DMS79 treated with DMSO at 0.1 percent for 48 hours (cell line): Measurements from ENCODE around the gene SLC4A5.

Experiments
- DNase-seq: peaks from one replicate; lab custom pipeline; 2025; lab: John Stamatoyannopoulos, UW

SLC4A5 gene, protein sequence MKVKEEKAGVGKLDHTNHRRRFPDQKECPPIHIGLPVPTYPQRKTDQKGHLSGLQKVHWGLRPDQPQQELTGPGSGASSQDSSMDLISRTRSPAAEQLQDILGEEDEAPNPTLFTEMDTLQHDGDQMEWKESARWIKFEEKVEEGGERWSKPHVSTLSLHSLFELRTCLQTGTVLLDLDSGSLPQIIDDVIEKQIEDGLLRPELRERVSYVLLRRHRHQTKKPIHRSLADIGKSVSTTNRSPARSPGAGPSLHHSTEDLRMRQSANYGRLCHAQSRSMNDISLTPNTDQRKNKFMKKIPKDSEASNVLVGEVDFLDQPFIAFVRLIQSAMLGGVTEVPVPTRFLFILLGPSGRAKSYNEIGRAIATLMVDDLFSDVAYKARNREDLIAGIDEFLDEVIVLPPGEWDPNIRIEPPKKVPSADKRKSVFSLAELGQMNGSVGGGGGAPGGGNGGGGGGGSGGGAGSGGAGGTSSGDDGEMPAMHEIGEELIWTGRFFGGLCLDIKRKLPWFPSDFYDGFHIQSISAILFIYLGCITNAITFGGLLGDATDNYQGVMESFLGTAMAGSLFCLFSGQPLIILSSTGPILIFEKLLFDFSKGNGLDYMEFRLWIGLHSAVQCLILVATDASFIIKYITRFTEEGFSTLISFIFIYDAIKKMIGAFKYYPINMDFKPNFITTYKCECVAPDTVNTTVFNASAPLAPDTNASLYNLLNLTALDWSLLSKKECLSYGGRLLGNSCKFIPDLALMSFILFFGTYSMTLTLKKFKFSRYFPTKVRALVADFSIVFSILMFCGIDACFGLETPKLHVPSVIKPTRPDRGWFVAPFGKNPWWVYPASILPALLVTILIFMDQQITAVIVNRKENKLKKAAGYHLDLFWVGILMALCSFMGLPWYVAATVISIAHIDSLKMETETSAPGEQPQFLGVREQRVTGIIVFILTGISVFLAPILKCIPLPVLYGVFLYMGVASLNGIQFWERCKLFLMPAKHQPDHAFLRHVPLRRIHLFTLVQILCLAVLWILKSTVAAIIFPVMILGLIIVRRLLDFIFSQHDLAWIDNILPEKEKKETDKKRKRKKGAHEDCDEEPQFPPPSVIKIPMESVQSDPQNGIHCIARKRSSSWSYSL

DNA sequence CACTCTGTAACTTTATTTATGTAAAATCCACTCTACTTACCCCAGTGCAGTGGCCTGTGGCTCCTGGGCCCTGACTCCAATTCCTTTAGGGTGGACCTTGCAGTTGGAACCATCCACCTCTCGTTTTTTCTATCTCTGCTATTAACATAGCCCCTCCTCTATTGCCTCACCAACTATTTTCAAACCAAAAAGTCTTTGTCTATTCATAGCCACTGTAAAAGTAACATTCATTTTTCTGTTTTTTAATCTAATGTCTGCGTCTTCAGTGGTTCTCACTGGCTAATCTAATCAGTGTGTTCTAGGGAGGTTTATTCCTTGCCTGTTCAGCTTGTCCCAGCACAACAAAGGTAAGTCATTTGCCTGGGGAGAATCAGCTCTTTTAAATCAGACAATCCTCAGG is at the start of gene SLC4A5:
TSS of gene SLC4A5 (minus strand) at position 101 of the 400 bp plus-strand sequence. CDS start 28,393 bp downstream, outside the sequence.
- no peak for DNase-seq

DNA sequence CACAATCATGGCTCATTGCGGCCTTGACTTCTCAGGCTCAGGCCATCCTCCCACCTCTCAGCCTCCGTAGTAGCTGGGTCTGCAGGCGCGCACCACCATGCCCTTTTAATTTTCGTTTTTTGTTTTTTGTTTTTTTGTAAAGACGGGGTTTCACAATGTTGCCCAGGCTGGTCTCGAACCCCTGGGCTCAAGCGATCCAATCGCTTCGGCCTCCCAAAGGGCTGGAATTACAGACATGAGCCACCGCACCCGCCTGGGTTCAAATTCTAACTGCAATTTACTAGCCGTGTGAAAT is 49.2 kb upstream of the SLC4A5 start:
- no peak for DNase-seq

DNA sequence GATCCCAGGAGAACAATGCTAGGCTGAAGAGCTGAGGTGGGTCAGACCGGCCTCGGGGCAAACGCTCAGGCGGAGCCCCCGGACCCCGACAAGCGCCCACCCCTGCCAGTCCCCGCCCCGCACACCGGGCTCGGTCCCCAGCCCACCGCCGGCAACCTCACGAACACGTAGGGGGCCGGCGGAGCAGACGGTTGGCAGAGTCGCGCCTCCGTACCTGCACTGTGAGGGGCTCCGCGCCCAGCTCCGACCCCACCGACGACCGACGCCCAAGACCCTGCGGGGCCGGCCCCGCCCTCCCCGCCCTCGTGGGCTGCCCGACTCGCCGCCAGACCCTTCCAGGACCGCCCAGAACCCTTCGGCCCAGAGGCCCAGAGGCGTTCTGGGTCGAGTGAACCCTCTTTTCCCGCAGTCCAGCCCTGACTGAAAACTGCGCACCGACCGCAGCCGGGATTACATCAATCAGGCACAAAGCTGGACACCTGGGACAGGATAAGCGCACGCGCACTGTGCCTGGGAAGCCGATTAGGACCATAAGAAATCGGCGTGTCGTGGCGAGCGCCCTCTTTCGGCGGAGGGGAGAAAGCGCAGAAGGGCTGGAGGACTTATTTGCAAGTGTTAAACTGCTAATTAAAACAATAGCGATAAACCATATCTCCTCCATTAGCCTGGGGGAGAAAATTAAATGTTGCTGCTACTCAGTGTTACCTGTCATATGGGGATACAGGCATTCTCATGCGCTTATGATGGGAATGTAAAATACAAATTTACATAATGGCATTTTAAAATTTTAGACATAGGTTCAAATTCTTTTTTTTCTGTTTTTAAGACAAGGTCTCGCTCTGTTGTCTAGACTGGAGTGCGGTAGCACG is 48.6 kb upstream of the SLC4A5 start:
- DNase-seq, result peak; percentile 89

DNA sequence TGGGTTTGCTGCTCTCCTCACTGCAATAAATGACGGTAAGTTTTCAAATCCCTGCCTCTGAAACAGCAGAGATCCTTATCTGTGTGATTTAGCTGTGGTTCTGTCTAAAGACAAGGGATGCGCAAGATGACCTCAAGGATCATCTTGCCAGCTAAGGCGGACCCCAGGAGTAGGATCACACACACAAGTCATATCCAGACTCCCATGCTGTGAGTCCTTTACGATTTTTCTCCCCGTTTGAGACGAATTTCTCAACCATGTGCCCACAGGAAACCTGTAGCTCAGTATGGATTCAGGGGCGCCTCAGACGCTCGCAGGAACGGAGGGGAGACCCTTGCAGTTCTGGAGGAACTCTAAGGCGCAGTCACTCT is 48.0 kb upstream of the SLC4A5 start:
- peak; percentile 54 for DNase-seq

DNA sequence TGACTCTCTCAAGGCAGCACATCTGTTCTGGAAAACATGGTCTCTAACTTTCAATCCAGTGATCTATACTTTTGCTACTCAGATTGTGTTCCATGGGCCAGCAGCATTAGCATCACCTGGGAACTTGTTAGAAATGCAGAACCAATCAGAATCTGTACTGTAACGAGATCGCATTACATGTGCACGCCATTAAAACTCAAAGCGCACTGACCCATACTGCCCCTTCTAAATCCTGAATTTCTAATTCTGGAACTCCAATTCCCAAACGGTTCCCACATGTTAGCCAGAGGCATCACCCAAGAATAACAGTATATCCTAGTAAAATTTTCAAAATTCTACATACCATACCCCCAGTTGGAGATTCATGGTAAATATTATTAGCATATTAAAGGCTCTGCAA is 47.4 kb upstream of the SLC4A5 start:
- DNase-seq, result no peak

DNA sequence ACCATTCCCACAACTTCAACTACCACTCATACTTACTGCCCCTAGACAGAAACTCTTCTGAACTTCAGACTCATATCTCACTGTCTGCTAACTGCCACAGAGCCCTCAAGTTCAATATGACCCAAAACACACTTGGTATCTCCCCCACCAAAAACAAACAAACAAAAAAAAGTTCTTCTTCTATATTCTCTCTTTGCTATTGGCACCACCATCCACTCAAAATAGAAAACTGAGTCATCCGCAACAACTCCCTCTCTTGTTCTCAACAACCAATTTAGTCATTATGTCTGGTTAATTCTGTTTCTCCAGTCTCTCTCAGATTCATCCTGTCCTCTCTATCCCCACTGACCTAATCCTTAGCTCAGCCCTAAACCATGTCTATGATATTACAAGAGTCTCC is 44.1 kb upstream of the SLC4A5 start:
- no peak for DNase-seq

DNA sequence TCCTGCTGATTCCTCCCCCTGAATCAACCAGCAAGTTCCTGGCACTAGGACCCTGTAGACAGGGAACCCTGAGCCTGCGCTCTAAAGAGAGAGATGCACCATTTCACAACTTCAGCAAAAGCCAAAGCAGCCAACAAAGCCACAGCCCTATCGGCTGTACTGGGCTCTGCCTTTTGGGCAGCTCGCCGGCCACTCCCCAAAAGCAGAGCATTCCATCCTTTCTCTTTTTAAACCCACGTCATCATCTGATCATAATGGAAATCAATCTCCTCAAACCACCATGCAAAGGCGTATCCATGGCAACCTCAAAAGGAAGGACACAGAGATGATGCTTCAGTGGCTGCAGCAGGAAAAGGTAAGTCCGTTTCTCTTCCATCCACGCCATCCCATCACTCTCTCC is 42.2 kb upstream of the SLC4A5 start:
- no peak for DNase-seq

DNA sequence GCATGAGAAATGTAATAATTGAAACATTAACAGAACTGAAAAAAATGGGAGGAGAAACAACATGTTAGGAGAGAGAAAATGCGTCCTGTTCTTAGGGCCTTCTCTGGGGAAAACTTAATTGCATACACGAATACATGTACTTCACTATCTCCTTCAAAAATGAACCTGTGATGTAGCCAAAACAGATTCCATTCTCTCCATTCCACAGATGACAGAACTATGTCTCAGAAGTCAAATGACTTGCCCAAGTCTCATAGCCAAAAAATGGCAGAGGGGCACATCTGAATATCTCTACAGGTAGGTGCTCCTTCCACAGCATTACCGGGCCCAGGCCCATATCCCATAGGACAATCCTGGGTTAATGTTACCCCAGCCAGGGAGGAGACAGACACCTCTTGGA is 40.8 kb upstream of the SLC4A5 start:
- DNase-seq, result no peak

DNA sequence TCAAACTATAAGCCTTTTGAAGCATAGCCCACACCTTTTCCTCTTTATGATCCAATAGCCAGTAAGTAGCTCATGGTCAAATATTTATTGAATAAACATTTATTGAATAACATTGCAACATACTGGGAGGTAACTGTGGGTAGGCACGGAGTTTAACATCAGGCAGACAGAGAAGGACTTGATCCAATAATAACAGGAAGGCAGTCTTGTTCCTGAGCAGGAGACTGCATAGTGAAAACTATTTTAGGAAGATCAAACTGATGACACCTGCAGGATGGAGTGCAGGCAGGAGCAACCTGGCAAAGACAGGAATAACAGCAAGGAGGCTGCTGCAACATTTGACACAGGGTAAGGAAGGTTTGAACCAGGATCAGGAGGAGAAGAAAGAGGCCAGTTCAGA is 40.0 kb upstream of the SLC4A5 start:
- no peak for DNase-seq

DNA sequence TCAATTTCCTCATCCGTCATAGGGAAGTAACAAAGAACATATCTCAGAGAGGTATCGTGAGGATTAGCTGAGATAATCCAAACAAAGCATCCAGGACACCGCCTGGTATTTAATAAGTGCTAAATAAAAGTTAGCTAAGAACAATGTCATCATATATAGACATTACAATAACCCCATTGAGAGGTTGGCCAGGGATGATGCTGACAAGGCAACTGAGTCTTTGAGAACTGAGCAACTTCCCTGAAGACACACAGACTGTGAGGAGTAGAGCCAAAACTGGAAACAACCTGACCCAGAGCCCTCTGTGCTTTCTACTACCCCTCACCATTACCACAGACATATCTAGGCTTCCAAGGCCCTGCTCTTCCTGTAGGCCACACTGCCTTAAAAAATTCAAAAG is 38.5 kb upstream of the SLC4A5 start:
- DNase-seq, result no peak

DNA sequence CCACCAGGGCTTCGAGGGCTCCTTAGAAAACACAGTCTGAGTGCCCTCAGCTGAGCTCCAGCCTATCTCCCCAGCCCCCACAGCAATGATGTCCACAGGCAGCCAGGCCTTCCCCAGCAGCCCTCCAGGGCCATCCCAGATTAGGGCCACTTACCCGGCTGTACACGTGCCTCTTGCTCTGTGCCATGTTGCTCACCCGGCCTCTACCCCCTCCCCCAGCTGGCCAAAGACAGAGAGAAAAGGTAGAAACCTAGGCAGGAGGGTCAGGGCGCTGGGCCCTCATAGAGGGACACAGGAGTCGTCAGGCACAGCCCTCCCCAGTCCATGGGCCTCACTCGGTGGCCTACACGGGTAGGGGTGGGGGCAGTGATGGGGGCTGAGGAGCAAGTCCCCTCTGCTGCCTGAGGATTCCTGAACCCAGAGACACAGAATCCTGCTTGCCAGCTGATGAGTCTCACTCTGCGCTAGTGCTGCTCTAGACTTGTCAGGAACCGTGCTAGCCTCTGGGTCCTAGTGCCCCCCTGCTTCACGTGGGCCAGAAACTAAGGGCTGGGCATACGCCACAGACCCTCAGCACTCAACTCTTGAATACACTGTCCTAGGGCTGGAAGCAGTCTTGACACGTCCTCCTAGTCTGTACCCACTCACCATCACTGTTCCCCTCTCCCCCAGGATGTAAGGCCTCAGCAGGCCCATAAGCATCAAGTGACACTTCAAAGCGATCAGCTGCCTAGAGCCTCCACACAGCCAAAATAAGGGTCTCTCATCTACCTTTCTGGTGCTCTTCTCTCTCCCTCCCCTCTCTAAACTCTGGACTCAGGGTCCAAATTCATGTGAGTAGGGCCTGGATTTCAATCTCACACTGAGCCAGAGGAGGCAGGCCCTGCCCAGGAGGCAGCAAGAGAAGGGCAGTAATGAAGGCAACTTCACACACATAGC is 36.9 kb upstream of the SLC4A5 start, which contains the start of gene DCTN1:
TSS of gene DCTN1 (minus strand) at position 461 of the 939 bp plus-strand sequence. CDS start at position 187, 274 bp downstream.
- peak; percentile 26 for DNase-seq

DNA sequence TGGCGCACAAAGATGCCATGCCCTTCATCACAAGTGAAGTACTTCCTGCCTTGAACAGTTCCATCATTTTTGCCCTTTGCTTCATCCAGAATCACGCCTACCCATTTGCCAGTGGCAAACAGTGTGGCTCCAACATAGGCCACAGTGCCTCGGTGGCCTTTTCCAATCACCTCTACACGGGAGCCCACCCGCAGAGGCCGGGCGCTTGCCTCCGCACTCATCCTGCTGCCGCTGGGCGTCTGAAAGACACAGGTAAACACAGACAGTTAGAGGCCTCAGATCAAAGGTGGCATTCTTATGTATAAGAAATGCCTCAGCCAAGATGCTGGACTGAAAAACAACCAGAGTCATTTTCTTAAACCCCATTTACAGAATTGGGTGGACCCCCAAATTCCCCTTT is 34.8 kb upstream of the SLC4A5 start:
- DNase-seq, result no peak

DNA sequence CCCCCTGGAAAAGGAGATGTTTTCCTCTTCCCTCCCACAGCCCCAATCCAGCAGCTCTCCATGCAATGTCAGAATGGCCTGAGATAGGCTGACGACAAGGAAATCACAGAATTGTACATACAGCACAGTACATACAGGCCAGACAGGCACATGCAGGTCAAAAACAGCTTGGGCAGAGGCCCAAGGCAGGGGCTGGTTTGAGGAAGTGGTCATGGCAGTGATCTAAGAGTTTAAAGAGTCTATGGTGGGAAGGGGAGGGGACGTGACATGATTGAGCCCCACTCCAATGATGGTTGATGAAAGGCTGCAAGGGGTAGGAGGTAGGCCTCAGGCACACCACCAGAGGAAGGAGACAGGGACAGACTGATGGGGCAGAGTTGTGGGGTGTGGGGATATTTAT is 32.6 kb upstream of the SLC4A5 start:
- DNase-seq, result no peak

DNA sequence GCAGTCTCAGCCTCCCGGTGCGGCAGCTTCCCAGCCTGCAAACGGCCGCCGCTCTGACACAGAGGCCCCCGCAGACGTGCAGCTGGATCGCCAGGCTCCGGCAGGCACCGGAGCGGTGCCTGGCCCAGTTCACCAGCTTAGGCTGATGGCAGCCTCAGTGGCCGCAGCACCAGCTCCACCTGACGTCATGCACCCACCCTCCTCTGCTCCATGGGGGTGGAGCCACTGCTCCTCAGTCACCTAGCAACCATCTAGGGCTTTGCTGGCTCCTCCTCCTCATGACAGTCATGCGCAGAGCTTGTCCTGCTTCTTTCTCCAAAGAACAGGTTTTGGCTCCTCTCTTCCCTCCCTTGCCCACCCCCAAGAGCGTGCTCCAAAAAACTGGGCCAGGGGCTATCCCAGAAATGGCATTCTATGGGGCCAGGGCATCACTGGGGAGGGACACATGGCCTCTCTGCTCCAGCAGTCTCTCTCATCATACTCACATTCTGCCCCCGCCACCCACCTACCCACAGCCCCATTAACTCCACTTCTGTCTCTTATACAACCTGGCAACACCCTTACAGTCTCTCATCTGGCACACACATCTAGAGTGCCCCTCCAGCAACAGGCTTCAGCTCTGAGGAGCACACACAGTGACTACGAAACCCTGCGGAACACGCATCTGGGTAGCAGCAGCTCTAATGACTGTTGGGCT is 31.4 kb upstream of the SLC4A5 start:
- DNase-seq, result peak; percentile 90

DNA sequence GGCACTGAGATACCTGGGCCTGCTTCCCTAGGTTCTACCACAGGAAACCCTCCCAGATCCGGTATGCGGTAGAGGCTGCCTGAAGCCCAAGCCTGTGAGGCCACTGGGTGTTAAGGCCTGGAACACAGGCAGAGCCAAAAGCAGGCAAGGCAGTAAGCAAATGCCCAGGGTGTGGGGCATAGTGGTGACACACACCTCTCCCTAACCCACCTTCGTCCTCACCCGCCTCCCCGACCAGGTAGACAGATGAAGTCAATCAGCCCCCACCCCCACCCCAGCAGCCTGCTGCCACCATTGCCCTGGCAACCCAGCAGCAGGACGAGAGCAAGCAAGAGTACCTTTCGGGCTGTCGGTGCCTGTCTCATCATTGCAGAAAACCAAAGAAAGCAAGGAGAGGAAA is 30.8 kb upstream of the SLC4A5 start:
- no peak for DNase-seq

DNA sequence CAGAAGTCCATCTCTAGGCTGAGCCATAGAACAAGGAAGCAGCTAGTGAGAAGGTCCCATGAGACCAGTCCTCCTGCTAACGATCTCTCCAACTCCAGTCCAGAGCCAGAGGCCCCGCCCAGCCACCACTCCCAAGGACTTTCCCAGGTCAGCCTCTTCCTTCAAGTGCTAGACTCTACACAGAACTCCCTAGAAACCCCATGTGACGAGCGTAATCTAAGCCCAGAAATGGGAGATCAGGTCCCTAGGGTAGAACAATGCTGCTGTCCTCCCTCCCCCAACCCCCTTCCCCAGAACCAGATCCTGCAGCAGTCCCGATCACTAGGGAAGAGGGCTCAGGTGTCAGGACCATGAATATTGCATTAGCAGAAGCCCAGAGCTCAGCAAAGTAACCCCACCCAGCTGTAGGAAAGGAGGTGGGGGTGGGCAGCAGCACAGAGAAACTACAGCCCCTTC is 30.0 kb upstream of the SLC4A5 start:
- DNase-seq, result peak; percentile 91

DNA sequence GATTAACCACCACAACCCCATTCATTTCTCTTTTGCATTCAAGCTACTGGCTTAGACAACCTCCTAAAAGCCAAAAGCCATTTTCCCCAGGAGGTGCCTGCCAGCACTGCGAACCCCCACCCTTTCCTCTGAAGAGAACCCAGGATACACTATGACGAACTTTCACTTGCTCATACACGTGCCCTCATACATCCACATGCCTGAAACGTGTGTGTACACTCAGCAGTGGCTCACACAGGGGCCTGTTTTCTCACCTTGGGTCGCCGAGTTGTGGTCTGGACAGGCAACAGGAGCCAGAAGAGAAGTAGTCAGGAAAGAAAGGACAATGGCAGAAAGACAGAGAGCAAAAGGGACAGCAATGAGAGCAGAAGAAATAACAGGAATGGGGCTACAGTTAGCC is 29.5 kb upstream of the SLC4A5 start:
- DNase-seq, result no peak

DNA sequence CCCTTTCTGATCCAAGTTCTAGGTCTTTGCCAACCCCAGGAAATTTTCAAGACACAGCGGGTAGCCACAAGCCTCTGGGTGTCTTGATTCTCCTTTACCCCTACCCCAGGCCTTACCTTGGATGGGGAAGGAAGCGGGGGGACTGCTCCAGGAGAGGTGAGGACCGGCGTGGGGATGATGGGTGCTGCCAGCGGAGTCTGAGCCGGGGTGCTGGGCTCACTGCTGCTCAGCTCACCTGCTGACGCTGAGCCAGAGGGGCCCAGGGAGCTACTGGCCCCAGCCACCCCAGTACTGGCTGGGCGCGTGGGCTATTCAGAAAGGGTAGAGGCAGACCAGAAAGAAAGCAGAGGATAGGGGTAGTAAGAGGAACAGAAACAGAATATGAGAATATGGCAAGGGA is 28.2 kb upstream of the SLC4A5 start:
- DNase-seq, result no peak

DNA sequence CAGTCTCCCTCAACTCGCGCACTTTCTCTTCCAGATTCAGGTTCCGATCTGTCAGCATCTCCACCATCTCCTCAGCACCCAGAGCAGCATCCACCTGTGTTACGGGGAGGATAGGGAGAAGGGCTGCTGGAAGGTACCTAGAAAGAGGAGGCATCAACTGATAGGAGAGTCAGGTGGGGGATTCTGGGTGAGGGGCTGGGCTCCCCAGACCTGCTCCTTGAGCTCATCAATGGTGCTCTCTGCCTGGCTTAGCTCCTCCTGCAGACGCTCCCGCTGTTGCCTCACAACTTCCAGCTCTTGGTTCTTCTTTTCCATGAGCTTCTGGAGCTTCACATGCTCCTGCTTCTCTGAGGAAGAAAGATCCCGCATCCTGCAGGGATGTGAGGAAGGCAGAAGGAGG is 26.8 kb upstream of the SLC4A5 start:
- no peak for DNase-seq

DNA sequence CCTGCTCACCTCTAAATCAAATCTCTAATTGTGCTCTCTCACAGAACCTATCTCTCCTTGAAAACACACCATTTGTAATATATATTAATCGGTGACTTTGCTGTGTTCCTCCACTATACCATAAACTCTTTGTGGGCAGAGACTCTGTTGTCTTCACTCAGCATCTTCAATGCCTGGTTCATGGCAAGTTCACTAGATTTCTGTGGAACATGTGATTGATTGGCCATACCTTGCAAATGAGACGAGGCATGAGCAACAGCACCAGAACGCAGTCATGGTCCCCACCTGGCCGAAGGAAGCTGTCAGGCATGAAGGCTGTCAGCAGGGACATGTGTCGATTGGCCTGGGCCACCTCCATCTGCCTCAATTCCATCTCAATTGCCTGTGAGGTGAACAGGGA is 25.3 kb upstream of the SLC4A5 start:
- DNase-seq, result no peak
